Measurements from ENCODE around the gene AIF1L.

The AIF1L gene

DNA sequence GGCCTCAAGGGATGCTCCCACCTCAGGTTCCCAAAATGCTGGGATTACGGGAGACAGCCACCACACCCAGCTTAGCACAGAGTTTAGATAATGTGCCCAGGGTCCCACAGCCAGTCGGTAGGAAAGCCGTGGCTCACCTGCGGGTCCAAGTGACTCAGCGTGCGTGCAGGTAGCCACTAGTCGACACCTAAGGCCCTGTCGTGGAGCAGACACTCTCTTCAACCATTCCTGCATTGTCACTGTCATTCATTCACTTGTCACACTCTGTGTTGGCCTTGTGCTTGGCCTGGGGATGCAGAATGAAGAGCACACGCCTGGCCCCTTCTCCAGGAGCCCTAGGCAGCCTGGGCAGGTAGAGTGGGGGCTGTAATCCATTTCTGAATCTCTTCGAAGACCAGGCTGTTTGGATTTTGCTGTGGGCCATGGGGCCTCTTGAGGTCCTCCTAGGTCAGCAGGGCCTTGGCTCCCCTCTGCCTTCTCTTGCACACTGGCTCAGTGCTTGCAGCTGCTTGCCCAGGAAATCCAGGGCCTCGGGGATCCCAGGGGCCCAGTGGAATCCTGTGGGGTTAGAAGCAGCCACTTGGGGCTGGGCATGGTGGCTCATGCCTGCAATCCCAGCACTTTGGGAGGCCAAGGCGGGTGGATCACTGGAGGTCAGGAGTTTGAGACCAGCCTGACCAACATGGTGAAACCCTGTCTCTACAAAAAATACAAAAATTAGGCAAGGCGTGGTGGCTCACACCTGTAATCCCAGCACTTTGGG lies 6.1 kb upstream of the AIF1L start:
- Histone ChIP-seq H3K4me1 (ENCODE audit: control insufficient read depth, low read depth, low read length) (no peaks in the 10 kb centered on the region), H3K36me3 (ENCODE audit: control insufficient read depth, insufficient read depth, low read length) (peaks cover 6% of the 10 kb centered on the region), H3K27me3 (ENCODE audit: insufficient read depth, low read length, poor library complexity) (no peaks in the 10 kb centered on the region), H3K18ac (ENCODE audit: low read length) (no peak overlapping the region), H4K5ac (ENCODE audit: low read length) (no peak overlapping the region), H3K79me1 (ENCODE audit: low read length) (no peaks in the 10 kb centered on the region), H3K4ac (ENCODE audit: low read depth, low read length) (no peak overlapping the region), H3K79me2 (ENCODE audit: control insufficient read depth, insufficient read depth, low read length) (no peaks in the 10 kb centered on the region), H3K27ac (ENCODE audit: low read depth, low read length) (no peak overlapping the region), H2BK15ac (replicated peaks; ENCODE audit: low read depth) (no peak overlapping the region), H4K8ac (ENCODE audit: low read depth, low read length) (no peak overlapping the region), H3K56ac (ENCODE audit: low read length) (no peak overlapping the region), H3K4me2 (ENCODE audit: low read length) (no peak overlapping the region), H3K9ac (ENCODE audit: low read length) (no peak overlapping the region), H2AK5ac (ENCODE audit: low read length) (no peak overlapping the region), H2BK120ac (ENCODE audit: low read depth, low read length) (no peak overlapping the region), H3K4me3 (ENCODE audit: low read length) (no peak overlapping the region), H3K23ac (ENCODE audit: low read length) (no peak overlapping the region), H2BK5ac (ENCODE audit: low read length) (no peak overlapping the region)
- no CpG with 5 or more reads among the region's 13 CpGs for WGBS (ENCODE audit: extremely low coverage, insufficient coverage, low lambda C conversion rate)
- no peak for DNase-seq

DNA sequence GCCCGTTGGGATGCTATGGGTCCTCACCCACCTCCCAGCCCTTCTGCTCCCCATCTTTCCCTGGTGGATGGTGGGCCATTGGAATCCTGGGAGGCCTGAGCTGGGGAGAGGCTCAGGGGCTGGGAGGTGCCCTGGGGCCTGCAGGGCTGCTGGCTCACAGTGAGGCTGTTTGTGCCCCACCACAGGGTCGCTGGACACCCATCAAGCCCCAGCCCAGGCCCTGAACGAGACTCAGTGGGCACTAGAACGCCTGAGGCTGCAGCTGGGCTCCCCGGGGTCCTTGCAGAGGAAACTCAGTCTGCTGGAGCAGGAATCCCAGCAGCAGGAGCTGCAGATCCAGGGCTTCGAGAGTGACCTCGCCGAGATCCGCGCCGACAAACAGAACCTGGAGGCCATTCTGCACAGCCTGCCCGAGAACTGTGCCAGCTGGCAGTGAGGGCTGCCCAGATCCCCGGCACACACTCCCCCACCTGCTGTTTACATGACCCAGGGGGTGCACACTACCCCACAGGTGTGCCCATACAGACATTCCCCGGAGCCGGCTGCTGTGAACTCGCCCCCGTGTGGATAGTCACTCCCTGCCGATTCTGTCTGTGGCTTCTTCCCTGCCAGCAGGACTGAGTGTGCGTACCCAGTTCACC lies 4.9 kb upstream of the AIF1L start:
- H3K4me2 ChIP-seq (ENCODE audit: low read length), result no peak overlapping the region
- H3K27ac ChIP-seq (ENCODE audit: low read depth, low read length), result no peak overlapping the region
- no peak overlapping the region for H2BK5ac ChIP-seq (ENCODE audit: low read length)
- no peak overlapping the region for H3K18ac ChIP-seq (ENCODE audit: low read length)
- H4K5ac ChIP-seq (ENCODE audit: low read length), result no peak overlapping the region
- no peak overlapping the region for H2AK5ac ChIP-seq (ENCODE audit: low read length)
- H3K4me1 ChIP-seq (ENCODE audit: control insufficient read depth, low read depth, low read length), result no peaks in the 10 kb centered on the region
- peaks cover 6% of the 10 kb centered on the region for H3K36me3 ChIP-seq (ENCODE audit: control insufficient read depth, insufficient read depth, low read length)
- no peak overlapping the region for H3K23ac ChIP-seq (ENCODE audit: low read length)
- H3K79me2 ChIP-seq (ENCODE audit: control insufficient read depth, insufficient read depth, low read length), result no peaks in the 10 kb centered on the region
- H3K27me3 ChIP-seq (ENCODE audit: insufficient read depth, low read length, poor library complexity), result no peaks in the 10 kb centered on the region
- no peak overlapping the region for H3K9ac ChIP-seq (ENCODE audit: low read length)
- H3K79me1 ChIP-seq (ENCODE audit: low read length), result no peaks in the 10 kb centered on the region
- H3K4me3 ChIP-seq (ENCODE audit: low read length), result no peak overlapping the region
- no peak overlapping the region for H2BK15ac ChIP-seq (replicated peaks; ENCODE audit: low read depth)
- WGBS (ENCODE audit: extremely low coverage, insufficient coverage, low lambda C conversion rate), result no CpG with 5 or more reads among the region's 19 CpGs
- no peak overlapping the region for H4K8ac ChIP-seq (ENCODE audit: low read depth, low read length)
- no peak for DNase-seq
- no peak overlapping the region for H3K4ac ChIP-seq (ENCODE audit: low read depth, low read length)
- H3K56ac ChIP-seq (ENCODE audit: low read length), result no peak overlapping the region
- H2BK120ac ChIP-seq (ENCODE audit: low read depth, low read length), result no peak overlapping the region

DNA sequence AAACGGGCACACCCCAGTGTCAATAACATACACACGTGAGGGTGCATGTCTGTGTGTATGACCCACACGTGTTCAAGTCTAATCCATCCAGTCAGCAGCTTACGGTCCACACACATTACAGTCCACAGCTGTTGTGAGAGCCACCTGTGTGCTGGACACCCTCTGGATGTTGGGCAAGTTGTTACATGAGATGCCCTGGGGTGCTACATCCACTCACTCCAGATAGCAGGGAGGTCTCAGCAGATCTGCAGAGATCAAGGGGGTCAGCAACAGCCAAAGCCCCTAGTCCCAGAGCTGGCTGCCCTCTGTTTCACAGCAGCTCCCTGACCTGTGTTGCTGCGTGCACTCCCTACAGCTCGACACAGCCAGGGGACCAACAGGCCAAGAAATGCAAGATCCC lies 4.3 kb upstream of the AIF1L start:
- Histone ChIP-seq H3K56ac (ENCODE audit: low read length) (no peak overlapping the region), H2BK120ac (ENCODE audit: low read depth, low read length) (no peak overlapping the region), H3K4me3 (ENCODE audit: low read length) (no peak overlapping the region), H2AK5ac (ENCODE audit: low read length) (no peak overlapping the region), H3K4me2 (ENCODE audit: low read length) (no peak overlapping the region), H3K27ac (ENCODE audit: low read depth, low read length) (no peak overlapping the region), H4K5ac (ENCODE audit: low read length) (no peak overlapping the region), H2BK15ac (replicated peaks; ENCODE audit: low read depth) (no peak overlapping the region), H3K18ac (ENCODE audit: low read length) (no peak overlapping the region), H3K9ac (ENCODE audit: low read length) (no peak overlapping the region), H3K4me1 (ENCODE audit: control insufficient read depth, low read depth, low read length) (no peaks in the 10 kb centered on the region), H3K23ac (ENCODE audit: low read length) (no peak overlapping the region), H3K36me3 (ENCODE audit: control insufficient read depth, insufficient read depth, low read length) (peaks cover 6% of the 10 kb centered on the region), H3K79me1 (ENCODE audit: low read length) (no peaks in the 10 kb centered on the region), H2BK5ac (ENCODE audit: low read length) (no peak overlapping the region), H3K79me2 (ENCODE audit: control insufficient read depth, insufficient read depth, low read length) (no peaks in the 10 kb centered on the region), H3K27me3 (ENCODE audit: insufficient read depth, low read length, poor library complexity) (no peaks in the 10 kb centered on the region), H3K4ac (ENCODE audit: low read depth, low read length) (no peak overlapping the region), H4K8ac (ENCODE audit: low read depth, low read length) (no peak overlapping the region)
- no CpG with 5 or more reads among the region's 6 CpGs for WGBS (ENCODE audit: extremely low coverage, insufficient coverage, low lambda C conversion rate)
- no peak for DNase-seq

DNA sequence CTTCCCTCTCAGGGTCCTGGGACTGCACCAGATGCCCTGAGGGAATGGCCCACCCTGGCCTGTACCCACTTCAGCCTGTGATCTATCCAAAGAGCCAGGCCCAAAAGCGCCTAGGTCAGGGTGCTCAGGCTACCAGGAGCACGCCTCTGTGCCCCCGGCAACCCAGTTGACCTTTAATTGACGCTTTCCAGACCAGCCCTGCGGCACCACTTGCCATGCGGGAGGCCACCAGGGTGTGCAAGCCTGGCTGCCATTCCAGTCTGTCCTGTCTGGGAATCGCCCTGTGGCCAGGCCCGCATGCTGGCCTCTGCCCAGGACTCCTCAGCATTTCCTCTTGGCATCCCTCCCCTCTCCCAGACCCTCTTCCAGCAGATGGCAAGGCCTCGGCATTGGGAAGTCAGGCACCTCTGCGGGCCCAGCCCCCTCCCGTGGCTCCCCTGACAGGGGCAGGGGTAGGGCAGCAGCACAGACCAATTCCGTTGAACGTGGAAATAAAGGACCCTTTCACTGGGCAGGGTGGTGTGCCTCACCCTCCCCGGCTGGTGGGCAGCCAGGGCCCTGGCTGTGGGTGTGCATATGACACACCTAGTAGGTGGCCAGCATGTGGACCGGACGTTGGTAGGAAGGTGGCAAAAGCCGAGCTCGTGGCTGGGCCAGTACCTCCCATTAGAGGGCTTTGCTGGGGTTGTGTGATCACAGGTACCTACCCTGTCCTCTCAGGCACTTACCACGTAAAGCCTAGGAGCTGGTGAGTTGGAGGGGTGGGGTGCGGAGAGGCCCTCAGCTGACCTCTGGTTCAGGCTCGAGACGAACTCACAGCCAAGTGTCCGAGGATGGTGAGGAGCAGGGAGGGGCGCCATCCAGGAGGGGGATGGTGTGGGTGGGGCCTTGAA lies 3.5 kb upstream of the AIF1L start:
- Histone ChIP-seq H3K79me2 (ENCODE audit: control insufficient read depth, insufficient read depth, low read length) (no peaks in the 10 kb centered on the region), H2AK5ac (ENCODE audit: low read length) (no peak overlapping the region), H3K4ac (ENCODE audit: low read depth, low read length) (no peak overlapping the region), H3K9ac (ENCODE audit: low read length) (no peak overlapping the region), H2BK5ac (ENCODE audit: low read length) (no peak overlapping the region), H3K27me3 (ENCODE audit: insufficient read depth, low read length, poor library complexity) (no peaks in the 10 kb centered on the region), H3K18ac (ENCODE audit: low read length) (no peak overlapping the region), H3K4me2 (ENCODE audit: low read length) (no peak overlapping the region), H2BK15ac (replicated peaks; ENCODE audit: low read depth) (no peak overlapping the region), H3K4me1 (ENCODE audit: control insufficient read depth, low read depth, low read length) (peaks cover 3% of the 10 kb centered on the region), H3K27ac (ENCODE audit: low read depth, low read length) (no peak overlapping the region), H2BK120ac (ENCODE audit: low read depth, low read length) (no peak overlapping the region), H3K36me3 (ENCODE audit: control insufficient read depth, insufficient read depth, low read length) (peaks cover 4% of the 10 kb centered on the region), H4K5ac (ENCODE audit: low read length) (no peak overlapping the region), H3K79me1 (ENCODE audit: low read length) (no peaks in the 10 kb centered on the region), H3K4me3 (ENCODE audit: low read length) (no peak overlapping the region), H3K23ac (ENCODE audit: low read length) (peak overlapping the region; percentile 66), H3K56ac (ENCODE audit: low read length) (no peak overlapping the region), H4K8ac (ENCODE audit: low read depth, low read length) (no peak overlapping the region)
- WGBS (ENCODE audit: extremely low coverage, insufficient coverage, low lambda C conversion rate), result no CpG with 5 or more reads among the region's 24 CpGs
- DNase-seq, result no peak

DNA sequence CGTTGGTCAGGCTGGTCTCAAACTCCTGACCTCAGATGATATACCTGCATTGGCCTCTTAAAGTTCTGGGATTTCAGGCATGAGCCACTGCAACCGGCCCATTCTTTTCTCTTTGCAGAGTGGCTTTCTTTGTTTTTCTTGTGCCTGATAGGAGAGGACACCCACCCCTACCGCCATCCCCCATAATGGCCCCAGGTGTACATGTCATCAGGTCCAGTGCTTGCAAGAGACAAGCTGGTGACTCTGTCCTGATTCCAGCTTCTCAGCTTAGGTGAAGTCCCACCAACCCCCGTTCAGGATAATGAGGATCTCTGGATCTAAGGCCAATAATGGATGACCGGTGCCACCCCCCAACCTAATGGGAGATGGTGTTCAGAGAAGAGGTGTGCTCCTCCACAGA lies 2.3 kb upstream of the AIF1L start:
- Histone ChIP-seq H3K36me3 (ENCODE audit: control insufficient read depth, insufficient read depth, low read length) (peaks cover 4% of the 10 kb centered on the region), H2BK15ac (replicated peaks; ENCODE audit: low read depth) (no peak overlapping the region), H2BK120ac (ENCODE audit: low read depth, low read length) (no peak overlapping the region), H3K79me1 (ENCODE audit: low read length) (peaks cover 2% of the 10 kb centered on the region), H4K8ac (ENCODE audit: low read depth, low read length) (no peak overlapping the region), H2AK5ac (ENCODE audit: low read length) (no peak overlapping the region), H3K9ac (ENCODE audit: low read length) (no peak overlapping the region), H3K4me1 (ENCODE audit: control insufficient read depth, low read depth, low read length) (peaks cover 10% of the 10 kb centered on the region), H4K5ac (ENCODE audit: low read length) (no peak overlapping the region), H3K79me2 (ENCODE audit: control insufficient read depth, insufficient read depth, low read length) (no peaks in the 10 kb centered on the region), H3K4ac (ENCODE audit: low read depth, low read length) (no peak overlapping the region), H3K27me3 (ENCODE audit: insufficient read depth, low read length, poor library complexity) (no peaks in the 10 kb centered on the region), H3K18ac (ENCODE audit: low read length) (no peak overlapping the region), H3K4me2 (ENCODE audit: low read length) (no peak overlapping the region), H3K56ac (ENCODE audit: low read length) (no peak overlapping the region), H3K27ac (ENCODE audit: low read depth, low read length) (no peak overlapping the region), H3K4me3 (ENCODE audit: low read length) (no peak overlapping the region), H3K23ac (ENCODE audit: low read length) (no peak overlapping the region), H2BK5ac (ENCODE audit: low read length) (no peak overlapping the region)
- WGBS (ENCODE audit: extremely low coverage, insufficient coverage, low lambda C conversion rate), result no CpG with 5 or more reads among the region's 5 CpGs
- DNase-seq, result no peak

Measured in mesendoderm (in vitro differentiated cells).